B cell (primary cell): Measurements from ENCODE around the gene KIF1A. TPM values are rescaled to one million over a fixed set of nuclear protein-coding genes. Genes with fewer than 3 reads are reported as not detected.

ENCODE experiments used
- ATAC-seq: fragments of 200-7000 bp; cut with Tn5 transposase; one replicate; pipeline ENCODE4 v1.10.0; 2021; ENCODE audit warnings: low read depth, mild to moderate bottlenecking, moderate number of reproducible peaks, moderate library complexity
- CTCF ChIA-PET: fragments of 350-600 bp; sonication (Branson Sonifier 250); formaldehyde crosslinking; loops from one replicate; lab custom pipeline; 2021; ENCODE audit warnings: antibody characterized with exemption, inconsistent platforms; lab: Charles Lee
- POLR2A ChIA-PET: fragments of 350-600 bp; sonication (Branson Sonifier 250); formaldehyde crosslinking; loops from one replicate; lab custom pipeline; 2021; ENCODE audit warnings: antibody characterized with exemption; lab: Charles Lee
- DNase-seq: peaks from one replicate; pipeline ENCODE4 v3.0.0; 2013
- H2AFZ ChIP-seq: 2 replicates; pipeline ENCODE4 v1.6.1; 2012; ENCODE audit warnings: mild to moderate bottlenecking, low read depth, low read length; ENCODE audit not compliant: insufficient read depth, poor library complexity, severe bottlenecking
- H3K27ac ChIP-seq, 2 donors: 1 replicate in 1 of 2; 2 replicates in 1 of 2; pipeline ENCODE4 v1.5.1; 2012 to 2013; ENCODE audit warnings: low read length in 2 of 2, mild to moderate bottlenecking in 2 of 2, moderate library complexity in 1 of 2
- H3K27me3 ChIP-seq, 4 experiments: fragments of 200-600 bp in 1 of 4; sonication (generic) in 1 of 4; replicated peaks in 1 of 4; 1 replicate in 2 of 4; 2 replicates in 2 of 4; pipeline versions ENCODE4 v1.6.1 to v1.7.0; 2013 to 2016; ENCODE audit warnings: low read length in 3 of 4, mild to moderate bottlenecking in 2 of 4, mixed read lengths in 1 of 4, moderate library complexity in 1 of 4; ENCODE audit not compliant: insufficient read depth in 4 of 4, control insufficient read depth in 3 of 4; ENCODE audit errors: control extremely low read depth in 1 of 4
- H3K36me3 ChIP-seq, 2 experiments: replicated peaks in 1 of 2; 1 replicate in 1 of 2; 2 replicates in 1 of 2; pipeline versions ENCODE4 v1.6.1 to v1.7.1; 2013; ENCODE audit warnings: low read length in 1 of 2; ENCODE audit not compliant: insufficient read depth in 2 of 2, control insufficient read depth in 1 of 2; ENCODE audit errors: control extremely low read depth in 1 of 2, extremely low read depth in 1 of 2
- H3K4me1 ChIP-seq, 2 donors: fragments of 200-600 bp in 1 of 2; sonication (generic) in 1 of 2; 1 replicate in 1 of 2; 2 replicates in 1 of 2; pipeline versions ENCODE4 v1.5.1 to v1.6.1; 2013 to 2017; ENCODE audit warnings: low read length in 2 of 2; ENCODE audit not compliant: control insufficient read depth in 2 of 2, insufficient read depth in 2 of 2
- H3K4me2 ChIP-seq: replicated peaks from 2 replicates; pipeline ENCODE3; 2012; ENCODE audit warnings: mild to moderate bottlenecking, low read depth, low read length; ENCODE audit not compliant: poor library complexity, severe bottlenecking
- H3K4me3 ChIP-seq, 5 experiments: fragments of 200-600 bp in 1 of 5; sonication (generic) in 1 of 5; 1 replicate in 3 of 5; 2 replicates in 2 of 5; pipeline versions ENCODE4 v1.5.1 to v1.7.0; 2011 to 2016; ENCODE audit warnings: low read length in 4 of 5, mild to moderate bottlenecking in 4 of 5, low read depth in 2 of 5, control low read depth in 1 of 5, moderate library complexity in 1 of 5; ENCODE audit not compliant: insufficient read depth in 1 of 5; ENCODE audit errors: control extremely low read depth in 1 of 5, extremely low read depth in 1 of 5
- H3K79me2 ChIP-seq: fragments of 200-600 bp; sonication (generic); one replicate; pipeline ENCODE4 v1.6.0; 2016; ENCODE audit warnings: low read length; ENCODE audit not compliant: control insufficient read depth, insufficient read depth
- H3K9ac ChIP-seq: fragments of 200-600 bp; sonication (generic); 2 replicates; pipeline ENCODE4 v1.6.1; 2017; ENCODE audit warnings: mild to moderate bottlenecking, low read length, moderate library complexity
- H3K9me3 ChIP-seq, 3 donors: one replicate each; pipeline versions ENCODE4 v1.6.1 to v1.7.1; 2013; ENCODE audit warnings: low read length in 2 of 3; ENCODE audit not compliant: control insufficient read depth in 2 of 3, insufficient read depth in 1 of 3; ENCODE audit errors: control extremely low read depth in 1 of 3
- H4K20me1 ChIP-seq: 2 replicates; pipeline ENCODE4 v1.6.0; 2012; ENCODE audit warnings: mild to moderate bottlenecking, low read length; ENCODE audit not compliant: insufficient read depth, control insufficient read depth, poor library complexity, severe bottlenecking
- H3K27ac Mint-ChIP-seq: one replicate; pipeline ENCODE4 v1.8.0; 2021; ENCODE audit warnings: mixed read lengths
- H3K27me3 Mint-ChIP-seq: one replicate; pipeline ENCODE4 v1.8.0; 2021; ENCODE audit warnings: mixed read lengths
- H3K4me1 Mint-ChIP-seq: one replicate; pipeline ENCODE4 v1.8.0; 2021; ENCODE audit warnings: mixed read lengths
- H3K4me3 Mint-ChIP-seq: one replicate; pipeline ENCODE4 v1.8.0; 2021; ENCODE audit warnings: mixed read lengths
- H3K9me3 Mint-ChIP-seq: one replicate; pipeline ENCODE4 v1.8.0; 2022; ENCODE audit warnings: mixed read lengths; ENCODE audit not compliant: insufficient read depth
- CTCF ChIP-seq: fragments of 200-600 bp; IDR thresholded peaks from one replicate; pipeline ENCODE4 v1.8.0; 2022; ENCODE audit warnings: antibody characterized with exemption, mild to moderate bottlenecking
- EZH2 ChIP-seq: IDR thresholded peaks from 2 replicates; pipeline ENCODE4 v1.6.1; 2012; ENCODE audit warnings: borderline replicate concordance, low read depth, mild to moderate bottlenecking, moderate library complexity, low read length; ENCODE audit not compliant: insufficient read depth, poor library complexity, severe bottlenecking
- WGBS: methylation state at CpG from one replicate; pipeline ENCODE4 v1.1.5; 2013; ENCODE audit warnings: missing lambda C conversion rate; ENCODE audit not compliant: insufficient coverage; 5-methylcytosine and 5-hydroxymethylcytosine counted together
- intact Hi-C: fragments of 100-400 bp; cut with micrococcal nuclease; formaldehyde crosslinking; loops from one replicate; pipeline ENCODE4 v1.10.0; 2022
- polyA plus RNA-seq: library from polyadenylated mRNA; depleted of rRNA; stranded (reverse); fragments of >200 nt; gene quantifications from 2 replicates; pipeline ENCODE4 v1.2.3, GENCODE V29; 2012
- total RNA-seq, 2 donors: library from RNA; stranded (reverse); fragments of 120-200 nt in 1 of 2; gene quantifications; 1 replicate in 1 of 2; 2 replicates in 1 of 2; pipeline versions ENCODE4 v1.2.3 to v1.2.4, GENCODE V29; 2013 to 2022

The KIF1A gene
- total and polyA plus RNA-seq, 2 donors (not counting 1 experiment from before 2014, with no cell fraction given) = not detected

- no peak for DNase-seq
- Histone ChIP-seq H3K9ac (no peak overlapping the region), H3K4me1 (no peaks in the 10 kb centered on the region), H3K4me3 (no peak overlapping the region), H3K36me3 (no peaks in the 10 kb centered on the region), H3K27ac (no peak overlapping the region), H3K4me2 (no peak overlapping the region), H3K27me3 (no peaks in the 10 kb centered on the region), H4K20me1 (no peaks in the 10 kb centered on the region), H3K9me3 (peaks cover 0 to 4% (median 0%) of the 10 kb centered on the region in 3 donors), H3K79me2 (no peaks in the 10 kb centered on the region), H2AFZ (no peak overlapping the region)
- POLR2A ChIA-PET = no interaction called here
- WGBS = 81% methylated on average over 24 of the region's 26 CpGs
- Mint-ChIP-seq H3K27ac (no peak overlapping the region), H3K27me3 (peaks cover 3% of the 10 kb centered on the region), H3K9me3 (no peaks in the 10 kb centered on the region), H3K4me1 (no peaks in the 10 kb centered on the region), H3K4me3 (no peak overlapping the region)
- CTCF ChIA-PET = no interaction called here
- intact Hi-C loops = no loop called here
- TF ChIP-seq EZH2 = no peak
- TF ChIP-seq CTCF = no peak
- ATAC-seq = no peak
These were observed 105.9 kb downstream of the KIF1A start for GRCh38 chr2:240713928-240714746.

GRCh38 chr2:240713071-240713927 is 106.7 kb downstream of the KIF1A start:
- CTCF ChIA-PET = no interaction called here

More at GRCh38 chr2:240713071-240713927, 106.7 kb downstream of the KIF1A start:
- Histone ChIP-seq H2AFZ (no peak overlapping the region), H3K4me1 (no peaks in the 10 kb centered on the region), H4K20me1 (no peaks in the 10 kb centered on the region), H3K9ac (no peak overlapping the region), H3K27ac (no peak overlapping the region), H3K36me3 (no peaks in the 10 kb centered on the region), H3K79me2 (no peaks in the 10 kb centered on the region), H3K4me3 (no peak overlapping the region), H3K27me3 (no peaks in the 10 kb centered on the region), H3K4me2 (no peak overlapping the region), H3K9me3 (peaks cover 0 to 1% (median 0%) of the 10 kb centered on the region in 3 donors)
- Mint-ChIP-seq H3K27ac (no peak overlapping the region), H3K4me1 (no peaks in the 10 kb centered on the region), H3K27me3 (peaks cover 5% of the 10 kb centered on the region), H3K4me3 (no peak overlapping the region), H3K9me3 (no peaks in the 10 kb centered on the region)
- TF ChIP-seq EZH2 = no peak
- no peak for ATAC-seq
- DNase-seq = no peak
- POLR2A ChIA-PET = no interaction called here
- 93% methylated on average over 22 of the region's 25 CpGs for WGBS
- intact Hi-C loops = no loop called here
